GM18873 (cell line): ENCODE data around the gene AMOTL2.

Experiments
- ATAC-seq: cut with Tn5 transposase; IDR thresholded peaks from one replicate; pipeline ENCODE4 v1.9.1; 2021; ENCODE audit warnings: mild to moderate bottlenecking, moderate library complexity, moderate number of reproducible peaks; ENCODE audit not compliant: unreplicated experiment, low FRiP score

The AMOTL2 gene

DNA sequence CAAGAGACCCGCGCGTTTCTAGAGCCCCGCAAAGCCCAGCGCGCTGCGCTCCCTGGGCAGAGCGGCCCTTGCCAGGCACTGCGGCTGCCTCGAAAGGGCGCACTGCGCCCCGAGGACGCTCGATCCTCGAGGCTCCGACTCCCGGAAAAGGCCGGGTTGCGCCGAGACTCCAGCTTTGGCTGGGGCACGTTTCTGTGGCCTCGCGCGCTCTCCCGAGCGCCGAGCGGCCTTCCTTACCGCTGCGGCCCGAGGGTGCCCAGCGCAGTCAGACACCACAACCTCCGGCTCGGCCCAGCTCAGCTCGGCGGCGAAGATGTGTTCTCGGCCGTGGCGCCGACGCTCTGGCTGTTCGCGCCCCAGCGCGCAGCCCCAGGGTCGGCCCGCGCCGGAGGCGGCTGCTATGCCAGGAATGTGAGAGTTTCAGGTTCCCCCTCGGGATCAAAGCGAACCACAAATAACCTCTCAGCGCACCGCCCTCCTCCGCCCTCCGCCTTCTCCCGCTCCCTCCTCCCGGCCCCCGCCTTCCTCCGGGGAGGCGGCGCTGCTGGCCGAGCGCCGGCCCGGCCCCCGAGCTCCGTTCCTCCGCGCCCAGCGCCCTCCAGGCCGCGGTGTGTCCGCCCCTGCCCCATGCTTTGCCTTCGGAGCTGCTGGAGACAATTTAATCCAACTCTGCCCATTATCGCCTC lies at the start of gene AMOTL2:
Gene AMOTL2, minus strand, starts transcription at position 343 of the 686 bp plus-strand sequence. CDS start 3,014 bp downstream, outside the sequence.
- no peak for ATAC-seq

DNA sequence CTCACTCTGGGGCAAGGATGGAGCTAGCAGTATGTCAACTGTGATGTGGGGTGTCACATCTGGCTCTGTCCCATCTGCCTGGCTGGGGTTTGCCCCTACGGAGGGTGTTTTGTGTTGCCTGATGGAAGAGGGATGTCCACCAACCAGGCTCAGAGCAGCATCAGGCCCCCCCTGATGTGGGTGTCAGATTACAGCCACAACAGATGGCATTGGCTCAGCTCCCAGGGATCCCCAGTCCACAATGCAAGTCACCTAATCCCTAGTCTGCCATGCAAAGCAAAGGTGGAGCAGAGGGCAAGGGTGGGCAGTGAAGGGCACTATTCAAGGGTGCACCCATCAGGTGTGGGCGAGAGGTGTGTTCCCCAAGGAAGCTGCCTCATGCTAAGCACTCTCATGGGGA lies 48.9 kb upstream of the AMOTL2 start:
- ATAC-seq = no peak

DNA sequence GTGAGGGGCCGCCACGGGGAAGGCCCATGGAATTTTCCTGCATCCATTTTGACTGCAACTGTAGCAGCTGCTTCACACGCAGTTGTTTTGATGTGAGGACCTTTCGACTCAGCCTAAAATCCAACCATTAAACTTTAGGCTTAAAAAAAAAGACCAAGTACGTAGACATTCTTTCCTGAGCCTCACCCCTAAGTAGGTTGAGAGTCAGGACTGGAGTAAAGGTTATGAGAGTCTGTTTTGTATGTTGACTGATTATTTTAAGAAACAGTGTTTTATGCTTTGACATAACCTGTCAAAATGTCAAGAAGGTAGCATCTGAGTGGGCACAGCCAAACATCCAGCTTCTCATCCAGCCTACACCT lies 45.7 kb upstream of the AMOTL2 start:
- ATAC-seq = no peak

DNA sequence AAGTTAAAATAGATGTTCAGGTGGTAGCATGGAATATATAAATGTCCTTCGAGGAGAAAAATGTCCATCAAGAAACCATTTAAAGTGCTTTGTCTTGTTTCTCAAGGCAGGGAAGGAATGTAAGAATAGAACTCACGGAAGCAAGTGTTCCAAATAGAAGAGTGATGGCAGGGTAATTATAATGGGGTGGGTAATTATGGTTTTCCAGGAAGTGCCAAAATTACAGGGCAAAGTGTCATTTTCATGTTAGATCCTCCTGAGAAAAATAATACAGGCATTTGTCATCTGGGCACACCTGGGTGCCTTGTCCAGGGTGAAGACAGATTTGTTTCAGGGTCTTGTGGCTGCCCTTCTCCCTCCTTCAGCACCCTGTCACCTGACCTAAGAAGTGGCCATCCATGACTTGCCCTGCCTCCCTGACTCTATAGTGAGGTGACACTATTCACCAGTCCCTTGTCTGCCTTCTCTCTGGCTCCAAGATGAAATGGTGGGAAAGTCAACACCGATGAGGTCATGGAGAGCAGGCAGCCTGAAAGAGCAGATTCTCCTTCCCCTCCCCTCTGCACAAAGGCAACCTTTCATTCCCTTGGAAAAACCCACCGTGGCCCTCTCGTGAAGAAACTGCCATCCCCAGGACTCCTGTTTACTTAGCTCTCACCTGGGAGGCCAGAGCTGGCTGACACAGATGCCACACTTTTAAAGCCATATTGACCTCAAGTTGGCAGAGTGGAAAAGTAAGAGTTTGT lies 45.1 kb upstream of the AMOTL2 start:
- ATAC-seq = no peak

DNA sequence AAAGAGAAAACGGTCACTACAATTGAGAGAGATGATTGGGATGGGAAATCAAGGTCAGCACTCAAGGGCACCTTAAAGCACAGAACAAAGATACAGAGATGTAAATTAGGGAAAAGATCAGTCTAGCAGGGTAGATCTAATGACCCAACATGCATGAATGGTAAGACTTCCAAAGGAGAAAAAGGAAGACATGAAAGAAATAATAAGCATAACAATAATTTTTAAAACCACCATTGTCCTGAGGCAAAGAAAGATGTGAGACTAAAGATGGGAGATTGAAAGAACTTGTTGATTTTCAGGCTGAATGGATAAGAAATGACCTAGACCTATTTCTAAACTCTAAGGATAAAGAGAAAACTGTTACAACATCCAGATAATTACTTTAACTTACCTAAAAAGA lies 34.8 kb upstream of the AMOTL2 start:
- no peak for ATAC-seq

DNA sequence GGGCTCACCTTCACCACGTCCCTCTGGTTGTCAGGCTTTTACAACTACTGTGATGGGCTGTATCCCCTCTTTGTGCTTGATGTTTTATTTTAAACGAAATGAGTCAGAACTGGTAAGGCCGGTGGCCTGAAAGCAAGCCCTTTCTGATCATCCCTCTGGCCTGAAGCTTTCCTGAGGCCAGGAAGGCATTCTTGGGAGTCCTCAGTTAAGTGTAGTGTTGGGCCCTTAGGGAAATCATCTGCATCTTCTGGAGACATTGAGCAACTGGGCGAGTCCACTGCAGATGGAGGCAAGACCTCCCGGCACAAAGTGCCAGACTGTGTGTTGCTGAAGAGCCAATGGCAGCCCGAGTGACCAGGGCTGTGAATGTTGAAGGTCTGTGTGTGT lies 33.0 kb upstream of the AMOTL2 start:
- no peak for ATAC-seq

DNA sequence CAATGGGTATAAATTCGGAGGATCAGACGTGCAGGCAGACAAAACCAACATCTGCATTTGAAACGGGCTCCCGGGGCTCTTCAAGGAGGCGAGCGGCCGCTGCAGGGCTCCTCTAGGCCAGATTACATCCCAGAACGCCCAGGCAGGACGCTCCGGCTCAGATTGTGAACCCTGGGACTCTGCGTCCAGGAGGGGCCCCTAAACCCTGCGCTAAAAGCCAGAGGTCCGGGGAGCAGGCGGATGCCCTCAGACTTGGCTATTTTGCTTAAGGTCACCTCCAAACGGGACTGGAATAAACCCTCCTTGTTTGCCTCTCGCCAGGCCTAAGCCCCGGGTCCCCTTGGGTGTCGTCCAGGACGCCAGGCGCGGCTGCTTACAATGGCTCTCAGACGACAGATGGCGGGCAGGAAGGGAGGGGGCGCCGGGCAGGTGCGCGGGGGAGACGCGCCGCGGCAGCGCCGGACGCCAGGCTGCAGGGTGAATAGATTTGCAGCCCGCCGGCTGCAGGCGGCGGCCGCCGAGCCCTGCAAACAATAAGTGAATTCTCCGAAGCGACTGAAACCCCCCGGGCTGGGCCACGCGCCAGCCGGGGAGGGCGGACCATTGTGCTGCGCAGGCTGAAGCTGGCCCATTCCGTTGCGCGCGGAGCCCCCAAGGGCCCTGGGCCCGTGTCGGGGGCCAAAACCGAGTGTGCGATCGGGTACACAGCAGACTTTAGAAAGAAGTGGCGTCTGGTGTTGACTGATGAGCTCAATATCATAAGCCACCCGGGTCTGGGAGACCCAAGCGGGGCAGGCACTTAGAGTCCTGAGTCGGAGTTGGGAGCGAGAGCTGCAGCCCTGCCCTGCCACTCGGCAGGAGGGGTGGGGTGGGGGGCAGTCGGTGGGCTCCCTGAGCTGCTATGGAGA lies 32.3 kb upstream of the AMOTL2 start:
- ATAC-seq = no peak

DNA sequence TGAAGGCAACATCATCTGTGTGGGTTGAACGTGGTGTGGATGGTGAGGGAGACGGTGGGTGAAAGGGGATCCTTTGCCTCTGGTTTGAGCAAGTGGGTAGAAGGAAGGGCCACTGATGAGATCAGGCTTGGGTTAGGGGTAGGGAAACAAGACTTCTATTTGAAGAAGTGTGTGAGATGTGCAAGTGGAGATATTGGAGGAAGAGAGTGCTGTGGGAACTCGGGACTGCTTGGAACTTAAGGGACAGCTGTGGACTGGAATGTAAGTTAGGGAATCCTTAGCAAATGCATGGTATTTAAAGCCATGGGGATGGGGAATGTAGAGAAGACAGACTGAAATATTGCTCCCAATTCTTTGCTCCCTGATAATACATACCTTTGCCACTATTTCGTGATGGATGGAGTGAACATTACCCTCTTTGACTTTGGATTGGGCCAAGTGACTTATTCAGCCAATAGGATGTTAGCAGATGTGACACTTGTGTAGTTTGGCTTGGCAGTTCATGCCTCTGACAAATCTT lies 30.2 kb upstream of the AMOTL2 start:
- no peak for ATAC-seq

DNA sequence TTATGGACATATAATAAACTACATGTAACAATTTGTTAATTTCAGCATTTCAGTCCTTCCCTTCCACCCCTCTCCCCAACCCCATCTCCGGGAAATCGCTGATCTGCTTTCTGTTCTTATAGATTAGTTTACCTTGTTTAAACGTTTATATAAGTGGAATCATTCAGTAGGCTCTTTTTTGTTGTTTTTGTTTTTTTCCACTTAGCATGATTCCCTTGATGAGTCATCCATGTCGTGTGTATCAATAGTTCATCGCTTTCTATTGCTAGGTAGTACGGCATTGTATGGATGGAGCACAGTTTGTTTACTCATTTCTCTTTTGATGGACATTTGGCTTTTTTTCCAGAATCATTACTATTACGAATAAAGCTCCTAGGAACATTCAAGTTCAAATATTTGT lies 23.5 kb upstream of the AMOTL2 start:
- ATAC-seq = no peak

DNA sequence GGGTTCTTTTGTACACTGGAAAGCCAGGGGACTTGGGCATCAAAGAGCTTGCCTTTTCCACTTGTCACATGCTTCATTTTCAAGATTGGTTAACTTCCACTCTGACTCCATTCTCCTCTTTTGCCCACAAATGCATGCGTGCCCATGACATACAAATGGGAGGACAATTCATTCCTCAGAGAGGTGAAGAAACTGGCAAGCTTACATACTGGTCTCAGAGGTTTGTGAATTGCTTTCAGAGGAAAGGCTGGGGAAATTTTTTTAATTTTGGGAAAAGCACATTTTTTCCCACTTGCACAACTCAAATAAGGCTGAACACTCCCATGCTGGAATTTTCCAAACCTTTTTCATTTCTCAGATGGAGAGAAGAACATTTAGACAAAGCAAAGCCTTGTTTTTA lies 20.9 kb upstream of the AMOTL2 start:
- no peak for ATAC-seq

DNA sequence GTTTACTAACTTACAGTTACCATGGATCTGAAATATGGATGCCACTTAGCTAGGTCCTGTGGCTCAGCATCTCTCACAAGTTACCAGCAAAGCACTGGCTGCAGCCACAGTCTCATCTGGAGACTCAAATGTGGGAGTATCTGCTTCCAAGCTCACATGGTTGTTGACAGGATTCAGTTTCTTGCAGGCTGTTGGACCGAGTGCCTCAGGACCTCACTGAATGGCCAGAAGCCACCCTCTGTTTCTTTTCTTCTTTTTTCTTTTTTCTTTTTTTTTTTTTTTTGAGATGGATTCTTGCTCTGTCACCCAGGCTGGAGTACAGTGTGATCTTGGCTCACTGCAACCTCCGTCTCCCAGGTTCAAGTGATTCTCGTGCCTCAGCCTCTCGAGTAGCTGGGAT lies 20.1 kb upstream of the AMOTL2 start:
- ATAC-seq = no peak

DNA sequence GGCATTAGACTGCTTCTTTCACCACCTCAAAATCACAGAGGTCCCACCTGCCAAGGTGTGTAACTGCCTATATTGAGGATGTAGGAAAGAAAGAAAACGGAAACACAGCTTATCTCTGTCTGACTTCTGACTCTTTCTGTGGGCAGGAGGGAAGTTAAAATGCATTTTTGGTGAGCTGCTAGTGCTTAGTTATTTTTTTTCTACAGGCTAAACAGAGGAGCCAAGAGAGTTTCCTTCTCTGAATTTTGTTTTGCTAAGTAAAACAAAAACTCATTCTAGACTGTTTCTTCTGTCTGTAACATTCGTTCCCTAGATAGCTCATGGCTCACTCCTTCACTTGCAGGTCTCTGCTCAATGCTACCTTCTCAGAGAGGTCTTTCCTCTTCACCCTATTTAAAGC lies 18.8 kb upstream of the AMOTL2 start:
- ATAC-seq = no peak

DNA sequence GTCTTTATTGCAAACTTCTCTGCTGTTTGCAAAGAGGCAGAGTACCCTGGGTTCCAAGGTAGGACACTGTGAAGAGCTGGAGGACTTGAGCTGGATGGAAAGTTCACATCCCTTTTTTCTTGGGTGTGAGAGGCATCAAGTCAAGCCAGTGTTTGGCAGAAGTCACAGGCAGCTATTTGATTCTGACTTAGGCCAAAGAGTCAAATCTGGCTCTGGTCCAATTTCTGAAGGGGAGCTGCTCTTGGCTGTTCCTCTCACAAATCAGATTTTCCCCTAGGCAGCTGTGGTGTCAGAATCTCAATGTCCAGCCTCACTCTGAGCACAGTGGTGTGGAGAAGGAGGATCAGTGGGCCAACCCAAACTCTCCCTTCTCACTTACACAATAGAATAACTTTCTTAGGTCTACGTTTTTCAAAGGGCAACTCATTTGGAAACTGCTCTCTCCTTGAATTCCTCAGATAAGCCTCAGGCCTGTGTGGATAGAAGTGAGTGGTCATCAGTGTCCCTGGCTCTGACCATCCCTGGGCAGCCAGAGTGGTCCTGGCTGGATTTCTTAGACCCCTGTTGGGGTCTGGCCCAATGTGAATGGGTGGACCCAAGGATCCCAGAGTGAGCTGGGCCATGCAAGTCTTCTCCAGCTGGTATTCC lies 18.2 kb upstream of the AMOTL2 start:
- ATAC-seq = no peak

DNA sequence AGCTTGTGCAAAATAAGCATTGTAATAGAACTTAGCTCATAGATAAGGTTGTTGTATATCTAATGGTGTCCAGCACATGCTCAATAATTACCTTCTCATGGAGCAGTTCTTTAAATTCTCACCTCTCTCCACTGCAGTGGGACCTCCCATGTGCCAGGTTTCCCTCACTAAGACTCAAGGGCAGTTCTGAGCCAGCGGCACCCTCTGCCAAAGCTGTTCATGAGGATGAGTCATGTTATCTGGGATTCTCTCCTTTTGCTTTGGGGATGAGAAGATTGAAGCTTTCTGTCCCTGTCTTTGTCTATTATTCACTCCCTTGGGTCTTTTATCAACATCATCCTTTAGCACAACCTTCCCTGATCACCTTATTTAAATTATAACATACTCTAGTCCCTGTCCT lies 15.6 kb upstream of the AMOTL2 start:
- no peak for ATAC-seq

DNA sequence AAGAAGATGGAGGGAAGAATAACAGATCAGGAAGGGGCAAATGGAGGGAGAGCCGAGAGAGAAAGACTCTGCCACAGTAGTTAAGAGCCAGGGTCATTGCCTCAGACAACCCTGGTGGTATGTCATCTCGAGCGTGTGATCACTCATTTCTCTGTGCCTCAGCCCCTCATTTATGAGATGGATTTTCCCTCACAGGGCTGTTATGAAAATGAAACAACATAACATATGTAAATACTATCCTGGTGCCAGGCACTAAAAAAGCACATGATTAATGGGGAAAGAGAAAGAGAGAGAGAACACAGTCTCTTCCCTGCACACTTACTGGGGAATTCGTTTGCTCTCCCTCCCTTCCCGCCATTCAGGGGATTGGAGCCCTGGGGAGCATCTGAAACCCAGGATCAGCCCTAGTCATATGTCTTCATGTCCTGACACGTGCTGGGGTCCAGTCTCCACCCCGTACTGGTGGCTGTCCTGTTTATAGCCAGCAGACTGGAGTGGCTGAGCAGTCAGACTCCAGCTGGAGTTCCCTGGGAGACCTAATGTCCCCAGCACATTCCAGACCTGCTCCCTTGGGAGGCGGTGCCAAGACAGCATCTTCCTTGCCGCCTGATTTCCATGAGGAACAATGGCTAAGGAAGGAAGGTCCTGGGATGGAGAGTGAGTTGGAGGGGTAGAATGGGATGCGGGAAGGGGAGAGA lies 14.7 kb upstream of the AMOTL2 start:
- no peak for ATAC-seq

DNA sequence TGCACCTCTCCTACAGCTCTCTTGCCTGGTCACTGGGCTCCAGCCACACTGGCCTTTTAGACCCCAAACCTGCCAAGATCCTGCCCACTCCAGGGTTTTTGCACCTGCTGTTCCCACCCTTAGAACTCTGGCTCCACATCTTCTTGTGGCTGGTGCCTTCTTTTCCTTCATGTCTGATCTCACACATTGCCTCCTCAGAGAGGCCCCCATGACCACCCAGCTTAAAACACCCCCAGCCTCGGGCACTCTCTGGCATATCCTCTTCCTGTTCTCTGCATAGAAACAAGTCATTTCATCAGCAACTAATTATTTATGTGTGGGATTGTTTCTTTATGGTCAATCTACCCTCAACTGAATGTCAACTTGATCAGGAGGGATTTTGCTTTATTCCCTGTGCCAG lies 14.0 kb upstream of the AMOTL2 start:
- no peak for ATAC-seq

DNA sequence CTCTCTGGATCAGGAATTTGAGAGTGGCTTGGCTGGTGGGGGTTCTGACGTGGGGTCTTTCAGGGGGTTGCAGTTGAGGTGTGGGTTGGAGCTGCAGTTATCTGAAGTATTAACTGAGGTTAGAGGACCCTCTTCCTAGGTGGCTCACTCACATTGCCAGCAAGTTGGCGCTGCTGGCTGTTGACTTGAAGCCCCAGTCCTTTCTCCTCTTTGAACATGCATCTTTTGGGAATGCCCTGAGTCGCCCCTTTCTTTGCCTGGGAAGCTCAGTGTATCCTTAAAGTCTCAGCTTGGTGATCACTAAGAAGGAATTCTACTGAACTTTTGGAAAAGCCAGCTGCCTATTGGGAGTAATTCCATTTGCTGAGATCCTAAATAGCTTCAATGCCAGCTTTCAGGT lies 13.0 kb upstream of the AMOTL2 start:
- no peak for ATAC-seq

DNA sequence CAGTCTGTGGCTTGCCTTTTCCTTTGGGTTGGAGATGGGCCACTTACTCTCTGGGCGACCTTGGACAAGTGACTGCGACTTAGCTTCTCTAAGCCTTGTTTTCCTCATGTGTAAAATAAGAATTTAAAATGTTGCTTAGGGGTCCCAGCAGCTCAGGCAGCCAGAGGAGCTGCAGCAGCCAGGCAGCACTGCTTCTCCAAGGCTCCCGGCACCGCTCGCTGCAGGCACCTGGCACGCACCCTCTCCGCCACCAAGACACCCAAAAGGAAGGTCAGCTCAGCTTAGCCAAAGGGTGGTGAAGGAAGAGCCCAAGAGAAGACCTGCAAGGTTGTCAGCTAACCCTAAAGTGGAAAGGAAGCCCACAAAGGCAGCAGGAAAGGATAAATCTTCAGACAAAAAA lies 10.7 kb upstream of the AMOTL2 start:
- ATAC-seq = no peak

DNA sequence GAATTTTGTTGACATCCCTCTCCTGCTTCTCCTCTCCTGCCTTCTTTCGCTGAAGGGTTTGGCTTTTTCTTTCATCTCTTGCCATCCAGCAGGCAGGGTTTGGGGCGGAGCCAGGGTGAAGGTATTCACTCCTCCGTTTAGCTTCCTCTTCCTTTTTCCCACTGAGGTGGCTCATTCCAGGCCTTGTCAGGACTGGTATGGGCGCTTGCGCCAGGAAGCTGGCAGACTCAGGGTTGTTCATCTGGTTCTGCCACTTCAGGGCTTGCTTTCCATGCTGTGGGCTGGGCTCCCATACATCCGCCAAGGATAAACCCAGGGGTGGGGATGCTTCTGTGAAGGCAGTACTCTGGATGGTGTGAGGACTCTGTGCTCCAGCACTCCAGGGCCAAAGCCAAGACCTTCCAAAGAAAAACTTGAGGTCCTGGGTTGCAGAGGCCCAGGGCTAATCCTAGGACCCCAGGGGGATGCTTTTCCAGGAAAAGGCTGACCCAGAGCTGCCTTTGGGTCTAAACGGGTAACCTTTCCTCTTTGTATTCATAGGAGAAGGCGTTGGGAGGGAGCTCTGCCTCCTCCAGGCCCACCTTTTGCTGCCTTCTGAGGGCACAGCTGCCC lies 7.7 kb upstream of the AMOTL2 start:
- ATAC-seq = no peak

DNA sequence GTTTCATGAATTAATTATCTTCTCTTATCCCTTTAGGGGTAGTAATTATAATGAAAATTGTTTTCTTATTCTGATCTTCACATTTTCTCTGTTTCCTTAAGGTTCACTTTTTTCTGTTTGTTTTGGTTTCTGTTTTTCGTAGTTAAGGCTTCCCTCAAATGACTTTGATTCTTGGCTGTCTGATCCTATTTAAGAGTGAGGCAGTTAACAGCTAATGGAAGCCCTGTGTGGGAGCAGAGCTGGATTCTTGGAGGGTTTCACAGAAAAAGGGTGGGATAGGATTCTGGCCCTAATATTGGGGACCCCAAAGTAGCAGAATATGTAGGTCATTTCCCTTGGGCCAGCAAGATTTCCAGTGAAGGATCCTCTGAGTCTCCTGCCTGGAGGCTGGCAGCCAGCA lies 6.8 kb upstream of the AMOTL2 start:
- no peak for ATAC-seq
